NCI-H1417 treated with DMSO at 0.1 percent for 48 hours (cell line): Measurements from ENCODE around the gene NEDD4L.

ENCODE experiments used
- DNase-seq: peaks from one replicate; lab custom pipeline; 2025; lab: John Stamatoyannopoulos, UW

The NEDD4L gene

DNA sequence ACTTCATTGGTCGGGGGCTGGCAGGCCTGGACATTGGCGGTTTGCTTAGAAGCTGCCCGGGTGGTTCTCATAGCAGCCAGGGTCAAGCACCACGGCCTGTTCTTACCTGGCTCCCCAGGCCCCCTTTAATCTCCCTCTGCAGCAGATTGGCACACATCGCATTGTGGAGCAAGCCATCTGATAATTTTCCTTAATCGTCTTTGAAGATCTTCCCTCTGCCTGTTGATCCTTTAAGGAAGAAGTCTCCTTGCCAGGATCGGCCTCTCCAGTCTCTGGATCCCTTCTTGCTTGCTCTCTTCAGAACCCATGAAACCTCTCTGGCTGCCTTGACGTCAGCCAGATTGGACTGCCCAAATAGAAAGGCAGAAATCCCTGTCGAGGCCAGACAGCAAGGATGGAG, 75.8 kb downstream of the NEDD4L start:
- DNase-seq: no peak

DNA sequence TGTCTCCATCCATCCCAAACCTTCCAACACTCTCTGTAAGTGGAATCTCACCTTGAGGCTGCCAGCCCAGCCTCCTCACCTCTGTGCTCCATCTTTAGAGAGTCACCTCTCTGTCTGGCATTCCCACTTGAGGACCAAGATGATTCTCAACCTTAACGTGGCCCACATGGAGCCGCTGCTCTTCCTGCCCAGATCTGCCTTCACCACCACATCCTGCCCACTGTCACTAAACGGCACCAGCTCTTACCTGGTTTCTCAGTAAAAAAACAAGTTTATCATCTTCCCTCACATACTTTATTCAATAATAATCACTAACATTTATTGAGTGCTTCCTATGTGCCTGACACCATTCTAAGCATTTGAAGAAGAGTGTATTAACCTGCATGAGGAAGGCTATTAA, 80.4 kb downstream of the NEDD4L start:
- DNase-seq: no peak

DNA sequence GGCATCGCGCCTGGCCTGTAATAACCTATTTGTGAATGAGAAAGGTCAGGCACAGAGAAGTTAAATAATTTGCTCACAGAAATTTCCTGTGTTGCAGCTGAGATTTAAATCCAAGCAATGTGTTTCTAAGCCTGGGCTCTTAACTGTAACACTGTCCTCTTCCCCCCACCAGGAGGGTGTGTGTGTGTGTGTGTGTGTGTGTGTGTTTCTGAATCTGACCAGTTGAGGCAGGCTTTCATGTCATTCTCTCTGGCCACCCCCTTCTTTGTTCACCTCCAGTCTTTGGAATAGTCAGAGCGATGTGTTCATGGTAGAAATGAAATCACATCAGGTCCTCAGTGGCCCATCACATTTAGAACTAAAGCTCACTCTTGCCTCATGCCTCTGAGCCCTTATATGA, 81.2 kb downstream of the NEDD4L start:
- DNase-seq: no peak

DNA sequence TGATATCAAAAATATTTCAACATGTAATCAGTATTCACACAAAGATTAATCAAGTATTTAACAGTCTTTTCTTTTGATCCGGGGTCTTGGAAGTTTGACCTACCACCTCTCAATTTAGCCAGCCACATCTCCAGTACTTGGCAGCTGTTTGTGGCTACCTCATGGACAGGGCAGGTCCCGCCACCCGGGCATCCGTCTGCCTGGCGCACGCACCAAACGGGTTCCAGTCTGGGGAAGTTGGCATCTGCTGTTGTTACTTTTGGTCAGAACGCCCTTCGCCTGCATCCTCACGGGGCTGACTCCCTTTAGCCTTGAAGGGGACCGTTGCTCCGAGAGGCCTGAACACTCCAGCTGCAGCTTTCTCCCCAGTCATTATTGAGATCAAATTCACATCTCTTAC, 81.7 kb downstream of the NEDD4L start:
- DNase-seq: no peak

DNA sequence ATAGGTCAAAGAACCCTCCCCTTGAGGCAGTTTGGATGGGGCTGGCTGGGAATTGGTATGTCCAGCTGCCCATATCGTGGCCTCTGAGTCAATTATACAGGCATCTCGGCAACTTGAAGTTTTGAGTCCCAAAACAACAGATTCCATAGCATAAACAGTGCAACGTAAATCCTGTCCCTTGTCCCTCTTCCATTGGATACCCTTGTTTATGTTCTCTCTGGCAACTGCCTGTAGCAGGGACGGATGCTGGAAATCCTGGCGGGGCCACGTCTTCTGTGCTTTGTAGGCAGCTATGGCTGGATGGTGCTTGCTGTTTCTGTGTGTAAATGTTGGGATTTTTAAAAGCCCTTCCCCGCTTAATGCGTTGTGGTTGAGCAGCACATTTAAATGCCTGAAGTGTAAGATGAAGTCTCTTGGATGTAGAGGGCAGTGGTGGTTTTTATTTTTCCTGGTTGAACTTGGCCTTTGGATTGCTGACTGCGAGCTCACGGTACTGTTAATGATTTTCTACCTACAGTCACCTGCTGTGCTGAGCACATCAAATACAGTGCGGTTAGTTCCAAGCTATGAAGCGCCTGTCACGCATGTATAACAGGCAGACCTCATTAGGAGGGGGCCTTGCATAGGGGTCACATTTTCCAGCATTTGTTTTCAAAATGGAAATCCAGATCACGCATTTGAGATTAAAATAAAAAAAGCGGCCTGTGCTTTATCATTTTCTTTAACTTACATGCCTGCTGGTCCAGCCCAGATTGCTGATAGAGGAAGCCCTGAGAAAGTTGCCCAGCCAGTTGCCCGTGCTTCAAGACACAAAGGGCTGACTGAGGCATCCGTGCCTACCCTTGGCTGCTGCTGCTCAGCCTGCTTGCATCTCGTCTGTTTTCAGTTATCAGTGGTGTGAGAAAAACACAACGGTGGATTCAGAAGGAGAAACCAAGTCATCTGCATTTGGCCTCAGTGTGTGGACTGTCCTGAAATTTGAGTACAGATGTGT, 84.7 kb downstream of the NEDD4L start:
- DNase-seq: no peak

DNA sequence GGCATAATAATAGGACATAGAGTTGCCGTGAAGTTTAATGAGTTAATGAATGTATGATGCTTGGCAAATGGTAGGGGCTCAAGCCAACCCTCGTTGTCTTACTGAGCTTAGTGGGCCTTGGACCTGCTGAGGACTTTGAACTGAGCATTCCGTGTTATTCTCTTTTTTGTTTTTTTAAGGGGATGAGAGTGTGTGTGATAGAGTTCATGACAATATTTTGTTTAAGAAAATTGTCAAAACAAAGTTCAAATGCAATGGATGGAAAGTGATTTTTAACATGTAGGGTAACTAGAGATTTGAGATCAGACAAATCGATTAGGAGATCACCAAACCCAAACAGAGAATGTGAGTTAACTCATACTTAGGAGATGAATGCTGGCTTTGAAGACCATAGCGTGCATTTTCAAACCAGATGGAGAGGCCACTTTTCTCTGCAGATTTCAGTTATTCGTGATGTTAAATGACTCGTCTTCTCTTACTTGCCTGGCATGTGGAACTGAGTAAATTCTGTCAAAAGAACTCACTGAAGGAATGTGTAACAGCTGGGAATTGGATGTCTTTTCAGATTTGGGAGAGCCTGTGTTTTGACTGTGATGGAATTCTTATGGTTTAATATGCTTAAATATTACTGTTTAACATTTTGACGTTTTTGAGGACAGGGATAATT, 88.7 kb downstream of the NEDD4L start:
- no peak for DNase-seq

DNA sequence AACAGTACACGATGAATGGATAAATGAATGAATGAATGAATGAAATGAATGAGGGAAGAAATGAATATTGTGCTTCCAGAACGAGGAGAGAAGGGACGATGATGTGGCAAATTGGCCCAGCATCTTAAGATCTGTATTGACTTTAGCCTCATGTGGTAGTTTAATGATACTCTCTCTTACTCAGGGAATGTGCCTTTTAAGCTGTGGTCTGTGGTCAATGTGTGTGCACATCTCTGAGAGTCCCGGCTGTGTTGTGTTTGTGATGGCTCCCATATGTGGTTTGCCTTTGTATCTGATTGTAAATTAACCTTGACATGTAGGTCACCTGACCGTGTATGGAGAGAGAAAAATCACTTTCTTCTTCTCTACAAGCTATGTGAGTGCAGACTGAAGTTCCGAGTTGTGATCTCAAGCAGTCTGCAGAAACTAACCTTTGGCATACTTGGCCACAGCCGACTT, 91.2 kb downstream of the NEDD4L start:
- no peak for DNase-seq

DNA sequence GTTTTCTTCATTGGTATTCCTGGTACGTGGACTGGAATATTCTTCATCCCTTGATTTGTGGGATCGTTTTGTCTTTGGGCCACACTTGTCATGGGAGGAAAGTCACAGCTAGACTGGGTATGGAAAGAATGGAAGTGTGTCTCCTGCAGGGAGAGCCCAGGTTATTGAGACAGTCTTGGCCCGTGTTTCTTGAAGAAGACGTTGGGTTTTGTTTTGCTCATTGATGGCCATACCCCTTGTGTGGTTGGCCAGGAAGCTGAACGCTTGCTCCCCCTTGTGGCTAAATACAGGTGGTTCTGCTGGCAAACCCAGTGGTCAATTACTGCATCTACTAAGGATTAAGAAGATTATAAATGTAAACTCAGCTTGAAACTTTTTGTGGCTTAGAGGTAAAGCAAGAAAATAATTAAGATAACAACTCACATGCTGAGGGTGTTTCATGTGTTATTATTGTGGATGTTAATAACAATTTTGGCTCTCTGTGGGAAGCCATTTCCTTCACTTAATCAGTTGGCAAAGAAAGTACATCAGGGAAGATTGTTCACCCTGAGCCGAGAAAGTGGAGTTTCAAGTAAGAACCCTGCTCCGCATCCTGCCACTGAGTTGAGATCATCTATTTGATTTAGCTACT, 91.8 kb downstream of the NEDD4L start:
- DNase-seq: no peak

DNA sequence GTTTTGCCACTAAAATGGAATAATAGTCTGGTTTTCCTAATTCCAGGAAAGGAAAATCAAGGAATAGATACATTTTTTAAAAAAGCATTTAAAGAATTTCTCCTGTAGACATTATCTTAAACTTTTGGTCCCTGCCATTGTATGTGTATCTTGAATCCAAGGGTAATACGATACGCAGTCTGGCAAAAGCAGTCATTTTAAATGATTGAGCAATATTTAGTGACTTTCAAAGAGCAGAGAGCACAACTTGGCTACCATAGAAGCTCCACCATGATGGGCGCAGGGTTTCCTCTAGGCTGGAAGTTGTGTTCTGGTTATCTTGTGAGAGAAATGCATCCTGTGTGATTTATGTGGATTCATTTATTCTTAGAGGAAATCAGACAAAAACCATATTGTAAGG, 92.9 kb downstream of the NEDD4L start:
- no peak for DNase-seq

DNA sequence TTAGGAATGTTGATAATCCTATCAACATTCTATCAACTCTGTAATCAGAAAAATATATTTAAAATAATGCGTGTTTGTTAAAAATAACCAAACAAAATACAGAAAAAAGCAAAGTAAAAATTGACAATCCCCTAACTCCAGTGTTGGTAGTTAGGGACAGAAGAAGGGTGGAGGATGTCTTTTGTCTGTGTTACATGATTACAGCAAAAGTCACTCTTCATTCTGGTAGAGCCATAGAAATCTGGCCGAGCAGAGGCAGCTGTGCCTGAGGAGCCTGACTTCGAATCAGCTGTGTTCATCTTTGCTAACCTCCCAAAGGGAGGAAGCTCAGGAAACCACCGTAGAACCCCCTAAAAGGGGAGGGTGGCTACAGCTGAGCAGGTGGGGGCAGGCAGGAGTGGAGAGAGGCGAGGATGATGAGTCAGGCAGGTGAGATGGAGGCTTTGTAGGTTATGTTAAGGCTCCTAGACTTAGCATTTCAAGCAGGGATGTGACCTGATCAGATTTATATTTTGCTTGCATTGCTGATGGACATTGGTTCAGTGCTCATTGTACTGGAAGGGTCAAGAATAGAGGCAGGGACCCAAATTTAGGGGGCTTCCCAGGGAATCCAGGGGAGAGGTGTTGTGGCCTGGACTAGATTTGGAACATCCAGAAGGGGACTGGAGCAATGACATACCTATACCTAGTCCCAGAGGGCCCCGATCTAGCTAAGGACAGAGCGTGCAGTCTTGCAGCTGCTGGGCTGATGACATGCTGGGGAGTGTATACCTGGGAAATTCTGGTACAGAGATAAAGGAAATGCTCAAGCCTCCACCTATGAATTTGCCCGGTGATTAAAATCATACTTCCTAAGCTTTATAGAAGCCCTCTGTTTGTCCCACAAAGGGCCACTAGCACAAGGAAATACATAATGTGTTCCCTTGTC, 95.7 kb downstream of the NEDD4L start:
- DNase-seq: no peak

DNA sequence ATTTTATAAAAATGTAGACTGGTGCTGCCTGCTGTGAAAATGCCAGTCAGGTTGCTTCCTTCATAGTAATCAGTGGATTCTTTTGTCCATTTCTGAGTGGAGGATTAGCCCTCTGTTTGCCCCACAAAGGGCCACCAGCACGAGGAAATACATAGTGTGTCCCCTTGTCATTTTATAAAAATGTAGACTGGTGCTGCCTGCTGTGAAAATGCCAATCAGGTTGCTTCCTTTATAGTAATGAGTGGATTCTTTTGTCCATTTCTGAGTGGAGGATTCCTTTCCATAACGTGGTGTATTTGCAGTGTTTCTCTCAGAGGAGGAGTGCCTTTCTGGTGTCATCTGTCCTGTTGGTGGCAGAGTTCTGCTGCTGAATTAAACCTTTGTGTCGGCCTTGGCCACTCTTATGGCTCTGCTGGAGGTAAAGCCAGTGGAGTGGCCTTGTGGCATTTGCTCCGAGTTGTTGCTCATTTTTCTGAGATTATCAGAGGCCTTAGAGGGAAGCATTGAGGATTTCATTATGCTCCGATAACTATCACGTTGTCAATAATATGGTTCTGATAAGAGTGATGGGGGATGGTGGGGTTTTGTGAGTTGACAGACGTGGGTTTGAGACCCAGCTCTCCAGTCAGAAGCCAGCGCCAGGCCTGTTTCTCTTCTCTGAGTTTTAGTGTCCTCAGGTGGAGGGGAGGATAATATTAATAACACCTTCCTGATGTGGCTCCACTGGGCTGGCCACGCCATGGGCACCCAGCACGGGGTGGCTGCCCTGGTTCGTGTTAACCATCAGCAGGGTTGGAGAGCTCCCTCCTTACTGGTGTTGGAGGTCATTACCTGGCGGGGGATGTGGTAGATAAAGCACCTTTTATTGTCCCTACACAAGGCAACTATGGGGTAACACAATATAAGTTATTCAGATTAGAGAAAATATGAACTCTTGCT, 96.6 kb downstream of the NEDD4L start:
- DNase-seq: no peak

DNA sequence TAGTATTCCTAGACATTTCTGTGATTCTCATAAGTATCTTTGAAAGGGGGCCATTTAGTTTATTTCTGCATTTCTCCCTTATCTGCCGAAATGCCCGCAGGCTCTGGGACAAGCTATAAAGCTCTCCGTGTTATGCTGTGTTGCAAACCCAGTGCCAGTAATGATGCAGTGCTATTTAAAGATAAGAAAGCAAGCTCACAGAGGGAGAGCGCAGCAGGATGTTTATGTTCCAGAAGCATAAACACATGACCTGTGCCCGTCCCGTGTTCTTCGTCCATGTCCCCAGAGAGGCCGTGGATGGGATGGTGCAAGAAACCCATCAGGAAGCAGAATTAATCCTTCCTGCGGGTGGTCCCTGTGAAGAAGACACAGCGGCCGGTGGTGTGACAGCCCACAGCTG, 99.4 kb downstream of the NEDD4L start:
- DNase-seq: no peak

DNA sequence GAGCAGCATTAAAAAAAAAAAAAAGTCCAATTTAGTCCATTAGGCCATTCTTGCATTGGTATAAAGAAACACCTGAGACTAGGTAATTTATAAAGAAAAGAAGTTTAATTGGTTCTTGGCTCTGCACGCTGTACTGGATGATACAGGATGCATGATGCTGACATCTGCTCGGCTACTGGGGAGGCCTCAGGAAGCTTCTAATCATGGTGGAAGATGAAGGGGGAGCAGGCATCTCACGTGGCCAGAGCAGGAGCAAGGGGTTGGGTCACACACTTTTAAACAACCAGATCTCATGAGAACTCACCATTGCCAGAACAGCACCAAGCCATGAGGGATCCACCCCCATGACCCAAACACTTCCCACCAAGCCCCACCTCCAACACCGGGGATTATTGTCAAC, 100.1 kb downstream of the NEDD4L start:
- no peak for DNase-seq

DNA sequence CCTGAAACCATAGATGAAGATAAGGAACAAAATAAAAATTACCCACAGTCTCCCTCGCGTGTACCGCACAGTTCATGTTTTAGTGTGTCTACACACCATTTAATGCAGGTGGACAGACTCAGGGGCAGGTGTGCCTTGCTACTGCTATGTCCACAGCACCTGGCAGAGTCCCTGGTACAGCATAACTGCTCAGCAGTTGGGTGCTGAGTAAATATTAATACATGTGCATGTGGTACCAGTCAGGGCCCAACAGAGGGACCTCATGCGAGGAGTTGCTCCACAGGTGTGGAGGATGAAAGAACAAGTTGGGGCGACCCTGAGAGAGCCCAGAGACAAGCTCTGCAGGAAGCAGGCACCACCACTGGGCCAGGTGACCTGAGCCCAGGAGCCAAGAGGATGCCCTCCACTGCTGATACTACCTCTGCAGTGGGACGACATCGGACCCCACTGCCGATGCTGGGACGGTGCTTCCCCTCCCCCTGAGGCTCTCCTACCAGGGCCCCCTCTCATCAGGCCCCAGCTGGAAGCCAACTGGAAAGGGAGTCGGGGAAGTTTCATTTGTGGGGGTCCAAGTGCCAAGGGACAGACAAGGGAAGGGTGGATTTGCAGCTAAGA, 100.8 kb downstream of the NEDD4L start:
- DNase-seq: no peak

DNA sequence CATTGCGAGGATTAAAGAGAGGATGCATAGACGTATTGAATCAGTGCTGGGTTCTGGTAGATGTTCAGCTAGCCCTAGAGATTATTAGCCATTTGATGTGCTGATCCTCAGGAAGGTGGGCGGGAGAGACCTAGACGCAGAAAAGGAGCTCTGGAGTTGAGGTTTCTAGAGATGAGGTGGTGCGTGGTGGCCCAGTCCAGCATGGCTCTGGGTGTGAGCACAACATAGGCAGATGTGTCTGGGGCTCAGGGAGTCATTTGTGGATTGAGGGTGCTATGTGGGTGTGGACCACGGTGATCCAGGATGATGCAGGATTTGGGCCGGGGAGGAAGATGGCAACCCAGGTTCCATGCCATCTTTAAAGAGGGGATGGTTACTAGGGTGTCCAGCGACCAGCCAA, 102.1 kb downstream of the NEDD4L start:
- DNase-seq: no peak

DNA sequence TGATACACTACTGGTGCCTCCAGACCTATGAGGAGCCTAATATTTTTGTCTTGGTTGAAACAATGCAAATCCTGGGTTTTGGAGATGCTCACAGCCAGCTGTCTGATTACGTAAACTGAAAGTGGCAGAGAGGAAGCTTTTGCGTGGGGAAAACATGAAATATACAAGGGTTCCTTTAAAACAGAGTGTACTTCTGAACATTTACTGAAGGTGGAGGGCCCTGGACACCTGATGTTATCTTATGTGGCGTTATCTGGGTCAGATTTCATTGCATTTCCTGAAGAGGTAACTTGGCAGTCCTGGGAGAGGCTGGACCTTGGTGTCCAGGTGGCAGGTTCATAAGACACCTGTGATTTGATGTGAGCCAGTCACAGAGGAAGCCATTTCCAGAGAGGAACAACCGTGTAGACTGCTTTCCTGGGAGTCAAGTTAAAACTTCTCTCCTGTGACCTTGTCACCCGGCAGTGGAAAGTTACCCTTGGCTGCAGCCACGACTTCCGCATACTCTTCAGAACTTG, 105.0 kb downstream of the NEDD4L start:
- no peak for DNase-seq

DNA sequence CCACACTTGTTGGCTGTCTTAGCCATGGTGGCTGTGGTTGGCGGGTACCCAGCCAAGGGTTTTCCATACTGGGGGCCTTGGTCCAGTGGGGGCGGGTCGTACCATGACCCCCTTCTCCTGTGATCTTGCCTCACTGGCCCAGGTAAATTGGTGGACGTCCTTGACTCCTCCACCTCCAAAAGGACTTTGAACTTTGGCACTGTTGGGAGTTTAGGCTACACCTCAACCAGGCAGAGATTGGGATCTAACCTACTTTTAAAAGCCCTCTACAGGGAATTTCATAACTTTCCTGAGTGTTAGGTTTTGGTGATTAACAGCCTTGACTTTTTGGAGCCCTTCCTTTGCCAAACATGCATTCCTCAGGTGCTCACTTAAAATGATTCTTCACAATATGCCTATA, 106.7 kb downstream of the NEDD4L start:
- no peak for DNase-seq

DNA sequence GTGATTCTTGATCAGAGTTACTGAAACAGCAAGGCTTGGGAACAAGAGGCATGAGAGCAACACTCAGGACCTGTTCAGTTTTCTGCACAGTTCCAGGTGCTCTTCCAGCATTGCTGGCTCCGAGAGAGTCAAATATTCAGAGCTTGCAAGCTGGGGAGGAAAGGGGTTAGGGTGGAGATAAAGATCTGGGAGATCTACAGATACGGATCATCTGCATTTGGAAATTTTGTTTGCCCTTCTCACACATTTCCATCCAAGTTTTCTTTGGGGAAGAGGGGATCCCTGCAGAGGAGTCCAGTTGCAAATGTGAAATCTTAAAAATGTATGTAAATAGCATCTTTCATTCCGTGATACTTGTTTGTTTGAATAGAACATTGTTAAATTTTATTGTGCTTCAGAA, 108.2 kb downstream of the NEDD4L start:
- no peak for DNase-seq

DNA sequence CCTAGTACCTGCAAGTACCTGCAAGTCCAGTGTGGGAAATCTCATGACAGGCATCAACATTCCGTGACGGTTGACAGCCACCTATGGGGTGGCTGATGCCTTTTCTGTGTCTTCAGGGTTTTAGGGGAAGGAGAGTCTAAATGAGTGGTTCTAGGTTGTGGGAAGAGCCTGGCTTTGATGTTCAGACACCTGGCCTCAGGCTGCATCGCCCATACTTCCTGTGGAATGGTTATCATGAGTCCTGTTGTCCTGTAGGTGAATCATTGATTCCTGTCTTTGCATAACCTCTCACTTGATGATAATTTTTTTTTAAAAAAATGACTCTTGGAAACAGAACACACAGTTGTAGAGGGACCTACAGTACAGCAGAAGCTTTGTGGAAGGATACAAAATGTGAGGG, 108.9 kb downstream of the NEDD4L start:
- DNase-seq: no peak

DNA sequence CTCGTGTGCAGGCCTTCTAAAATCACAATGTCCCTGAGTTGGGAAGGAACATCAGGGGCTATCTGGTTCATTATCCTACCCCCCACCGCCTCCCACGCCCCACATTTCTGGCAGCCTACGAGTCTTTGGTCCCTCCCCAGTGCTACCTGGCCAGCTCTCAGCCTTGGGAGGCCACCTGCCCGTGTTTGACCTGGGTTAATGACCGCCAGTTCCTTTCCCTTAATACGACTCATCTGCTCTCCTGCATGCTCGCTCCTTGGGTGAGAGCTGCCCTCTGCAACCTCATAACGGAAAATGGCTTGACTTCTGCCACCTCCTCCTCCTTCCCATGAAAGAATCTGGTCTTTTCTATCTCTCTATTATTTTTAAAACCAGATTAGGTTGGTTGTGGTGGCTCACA, 112.5 kb downstream of the NEDD4L start:
- no peak for DNase-seq
